DOHH2 (cell line): ENCODE data around the gene CMSS1.

Experiments used
- H3F3A ChIP-seq: fragments of 200-600 bp; sonication (generic), shearing (Covaris generic); 2 replicates; pipeline ENCODE4 v1.6.0; 2016; ENCODE audit warnings: antibody characterized with exemption, mild to moderate bottlenecking; ENCODE audit not compliant: control insufficient read depth, insufficient read depth
- H3K27ac ChIP-seq: fragments of 200-600 bp; sonication (generic); 2 replicates; pipeline ENCODE4 v1.5.1; 2014; ENCODE audit warnings: low read depth, mild to moderate bottlenecking, low read length, moderate library complexity
- H3K27me3 ChIP-seq: fragments of 200-600 bp; sonication (generic); 2 replicates; pipeline ENCODE4 v1.6.1; 2014; ENCODE audit warnings: mild to moderate bottlenecking, low read length, mixed read lengths; ENCODE audit not compliant: control insufficient read depth
- H3K36me3 ChIP-seq: fragments of 200-600 bp; sonication (generic); 2 replicates; pipeline ENCODE4 v1.6.1; 2014; ENCODE audit warnings: mild to moderate bottlenecking, low read length, moderate library complexity, mixed read lengths; ENCODE audit not compliant: control insufficient read depth
- H3K4me1 ChIP-seq: fragments of 200-600 bp; sonication (generic); 2 replicates; pipeline ENCODE4 v1.6.1; 2014; ENCODE audit warnings: mild to moderate bottlenecking, low read length, mixed read lengths; ENCODE audit not compliant: control insufficient read depth
- H3K4me2 ChIP-seq: fragments of 200-600 bp; sonication (generic); 2 replicates; pipeline ENCODE4 v1.6.0; 2014; ENCODE audit warnings: mild to moderate bottlenecking, low read length, moderate library complexity
- H3K4me3 ChIP-seq: fragments of 200-600 bp; sonication (generic); 2 replicates; pipeline ENCODE4 v1.5.1; 2014; ENCODE audit warnings: mild to moderate bottlenecking, low read length, mixed read lengths
- H3K79me2 ChIP-seq: fragments of 200-600 bp; sonication (generic); 2 replicates; pipeline ENCODE4 v1.6.1; 2014; ENCODE audit warnings: mild to moderate bottlenecking, low read length, mixed read lengths; ENCODE audit not compliant: control insufficient read depth
- H3K9me2 ChIP-seq: fragments of 200-600 bp; sonication (generic); replicated peaks from 2 replicates; pipeline ENCODE4 v1.6.1; 2014; ENCODE audit warnings: mild to moderate bottlenecking, low read length, mixed read lengths; ENCODE audit not compliant: control insufficient read depth
- H3K9me3 ChIP-seq: fragments of 200-600 bp; sonication (generic); 2 replicates; pipeline ENCODE4 v1.6.1; 2014; ENCODE audit warnings: antibody characterized with exemption, low read length, mixed read lengths; ENCODE audit not compliant: control insufficient read depth, insufficient read depth
- H4K20me1 ChIP-seq: fragments of 200-600 bp; sonication (generic); 2 replicates; pipeline ENCODE4 v1.6.0; 2014; ENCODE audit warnings: low read depth, mild to moderate bottlenecking, antibody characterized with exemption, low read length, moderate library complexity; ENCODE audit not compliant: control insufficient read depth, insufficient read depth
- CTCF ChIP-seq: fragments of 200-600 bp; sonication (generic); IDR thresholded peaks from one replicate; pipeline ENCODE4 v1.5.1; 2014; ENCODE audit warnings: antibody characterized with exemption, mild to moderate bottlenecking, low read depth, low read length; ENCODE audit not compliant: poor library complexity, severe bottlenecking
- EZH2phosphoT487 ChIP-seq: fragments of 200-600 bp; sonication (generic); IDR thresholded peaks from 2 replicates; pipeline ENCODE4 v1.6.1; 2017; ENCODE audit warnings: borderline replicate concordance, mild to moderate bottlenecking, antibody characterized with exemption, low read length, moderate library complexity, mixed read lengths

CMSS1 gene

DNA sequence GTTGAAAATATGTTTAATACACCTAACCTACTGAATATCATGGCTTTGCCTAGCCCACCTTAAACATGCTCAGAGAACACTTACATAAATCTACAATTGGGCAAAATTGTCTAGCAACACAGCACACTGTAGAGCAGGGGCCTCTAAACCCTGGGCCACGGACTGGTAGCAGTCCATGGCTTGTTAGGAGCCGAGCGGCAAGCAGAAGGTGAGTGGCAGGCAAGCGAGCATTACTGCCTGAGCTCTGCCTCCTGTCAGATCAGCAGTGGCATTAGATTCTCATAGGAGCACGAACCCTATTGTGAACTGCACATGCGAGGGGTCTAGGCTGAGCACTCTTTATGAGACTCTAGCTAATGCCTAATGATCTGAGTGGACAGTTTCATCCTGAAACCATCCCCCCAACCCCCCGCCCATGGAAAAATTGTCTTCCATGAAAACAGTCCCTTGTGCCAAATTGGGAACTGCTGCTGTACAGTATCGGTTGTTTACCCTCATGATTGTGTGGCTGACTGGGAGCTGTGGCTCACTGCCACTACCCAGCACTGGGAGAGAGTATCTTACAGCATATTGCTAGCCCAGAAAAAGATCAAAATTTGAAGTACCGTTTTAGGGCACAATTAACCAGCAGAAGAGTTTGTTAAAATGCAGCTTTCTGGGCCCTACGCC is 26.1 kb downstream of the CMSS1 start:
- Histone ChIP-seq H3K4me3 (no peak overlapping the region), H3K36me3 (no peaks in the 10 kb centered on the region), H4K20me1 (peaks cover 14% of the 10 kb centered on the region; the same call in 1 of the 2 replicates), H3K27me3 (no peaks in the 10 kb centered on the region), H3K79me2 (peaks cover 73% of the 10 kb centered on the region), H3K9me3 (no peaks in the 10 kb centered on the region), H3F3A (no peaks in the 10 kb centered on the region; the same call in 1 of the 2 replicates), H3K4me1 (peaks cover 20% of the 10 kb centered on the region), H3K9me2 (no peaks in the 10 kb centered on the region), H3K4me2 (no peak overlapping the region), H3K27ac (no peak overlapping the region)
- no peak for TF ChIP-seq CTCF
- TF ChIP-seq EZH2phosphoT487, result no peak

DNA sequence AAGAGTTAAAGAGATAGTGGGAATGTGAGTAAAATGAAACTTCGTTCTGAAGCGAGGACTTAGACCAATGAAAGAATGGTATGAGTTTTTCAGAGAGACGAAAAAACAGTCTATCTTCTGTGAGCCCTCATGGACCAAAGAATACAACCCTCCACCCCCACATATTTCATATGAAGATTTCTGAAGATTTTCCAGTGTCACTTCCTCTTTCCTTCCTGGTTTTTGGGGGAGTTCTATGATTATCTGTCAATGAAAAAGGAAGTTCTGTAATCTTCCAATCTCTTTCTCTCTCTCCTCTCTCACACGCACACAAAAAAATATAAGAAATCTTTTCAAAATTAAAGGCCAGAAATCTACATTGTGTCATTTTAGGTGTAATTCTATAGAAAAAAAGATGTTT is 27.7 kb downstream of the CMSS1 start:
- H3K27me3 ChIP-seq, result no peaks in the 10 kb centered on the region
- peaks cover 14% of the 10 kb centered on the region; the same call in 1 of the 2 replicates for H4K20me1 ChIP-seq
- H3K9me3 ChIP-seq, result no peaks in the 10 kb centered on the region
- no peaks in the 10 kb centered on the region; the same call in 1 of the 2 replicates for H3F3A ChIP-seq
- peaks cover 80% of the 10 kb centered on the region for H3K79me2 ChIP-seq
- H3K4me3 ChIP-seq, result no peak overlapping the region
- H3K9me2 ChIP-seq, result no peaks in the 10 kb centered on the region
- TF ChIP-seq CTCF (no peak), EZH2phosphoT487 (no peak)
- H3K4me1 ChIP-seq, result peaks cover 20% of the 10 kb centered on the region
- no peaks in the 10 kb centered on the region for H3K36me3 ChIP-seq
- H3K27ac ChIP-seq, result no peak overlapping the region
- H3K4me2 ChIP-seq, result no peak overlapping the region

DNA sequence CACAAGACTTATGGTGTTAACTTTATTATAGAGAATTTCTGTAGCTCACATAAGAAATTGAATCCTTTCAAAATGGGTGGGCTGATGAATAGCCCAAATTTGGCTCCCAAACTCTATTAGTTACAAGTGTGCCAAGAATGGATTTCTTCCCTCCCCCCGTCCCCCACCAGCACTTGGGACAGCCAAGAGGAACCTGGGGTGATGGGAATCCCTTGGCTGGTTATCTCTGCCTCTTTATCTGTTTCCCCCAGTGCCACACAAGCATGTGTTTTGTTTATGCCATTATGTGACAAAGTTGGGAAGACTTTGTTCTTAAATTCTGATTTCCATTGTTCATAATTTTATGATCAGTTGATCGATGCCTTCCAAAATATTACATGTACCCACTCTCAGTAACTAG is 28.3 kb downstream of the CMSS1 start:
- no peaks in the 10 kb centered on the region for H3K9me2 ChIP-seq
- TF ChIP-seq CTCF (no peak), EZH2phosphoT487 (no peak)
- no peak overlapping the region for H3K4me2 ChIP-seq
- H4K20me1 ChIP-seq, result peaks cover 14% of the 10 kb centered on the region; the same call in 1 of the 2 replicates
- no peak overlapping the region for H3K27ac ChIP-seq
- no peaks in the 10 kb centered on the region for H3K36me3 ChIP-seq
- no peak overlapping the region for H3K4me3 ChIP-seq
- H3K27me3 ChIP-seq, result no peaks in the 10 kb centered on the region
- H3K4me1 ChIP-seq, result peaks cover 20% of the 10 kb centered on the region
- no peaks in the 10 kb centered on the region for H3K9me3 ChIP-seq
- H3K79me2 ChIP-seq, result peaks cover 79% of the 10 kb centered on the region
- H3F3A ChIP-seq, result no peaks in the 10 kb centered on the region; the same call in 1 of the 2 replicates
